Measurements from ENCODE around the gene SCAF1.

Gene SCAF1

GRCh38 chr19:49645592-49645991 lies 3.6 kb downstream of the SCAF1 start:
- DNase-seq (ENCODE audit: low read depth in 2 of 3, low spot score in 2 of 3) = no peak

- DNase-seq (ENCODE audit: low read depth in 2 of 3, low spot score in 2 of 3) = no peak
Measured at GRCh38 chr19:49645995-49646394, 4.0 kb downstream of the SCAF1 start.

- no peak for DNase-seq (ENCODE audit: low read depth in 2 of 3, low spot score in 2 of 3)
Measured at GRCh38 chr19:49646586-49646985, 4.6 kb downstream of the SCAF1 start.

GRCh38 chr19:49651029-49651819 lies 9.2 kb downstream of the SCAF1 start:
- no peak for DNase-seq (ENCODE audit: low read depth in 2 of 3, low spot score in 2 of 3)

- no peak for DNase-seq (ENCODE audit: low read depth in 2 of 3, low spot score in 2 of 3)
Measured at GRCh38 chr19:49651820-49652550, 10.0 kb downstream of the SCAF1 start.

GRCh38 chr19:49652551-49653465 lies 10.8 kb downstream of the SCAF1 start:
- DNase-seq (ENCODE audit: low read depth in 2 of 3, low spot score in 2 of 3) = no peak

GRCh38 chr19:49653466-49653806 lies 11.4 kb downstream of the SCAF1 start:
- DNase-seq (ENCODE audit: low read depth in 2 of 3, low spot score in 2 of 3) = no peak

GRCh38 chr19:49654581-49654980 lies 12.6 kb downstream of the SCAF1 start:
- DNase-seq (ENCODE audit: low read depth in 2 of 3, low spot score in 2 of 3) = no peak

- no peak for DNase-seq (ENCODE audit: low read depth in 2 of 3, low spot score in 2 of 3)
Measured at GRCh38 chr19:49655570-49656455, 13.8 kb downstream of the SCAF1 start.

- no peak for DNase-seq (ENCODE audit: low read depth in 2 of 3, low spot score in 2 of 3)
Measured at GRCh38 chr19:49656456-49657109, 14.6 kb downstream of the SCAF1 start.

- no peak for DNase-seq (ENCODE audit: low read depth in 2 of 3, low spot score in 2 of 3)
Measured at GRCh38 chr19:49657493-49658138, 15.6 kb downstream of the SCAF1 start.

- DNase-seq (ENCODE audit: low read depth in 2 of 3, low spot score in 2 of 3) = no peak
Measured at GRCh38 chr19:49658139-49658517, 16.1 kb downstream of the SCAF1 start.

GRCh38 chr19:49658566-49659442 lies 16.8 kb downstream of the SCAF1 start:
- DNase-seq (ENCODE audit: low read depth in 2 of 3, low spot score in 2 of 3) = no peak

- no peak for DNase-seq (ENCODE audit: low read depth in 2 of 3, low spot score in 2 of 3)
Measured at GRCh38 chr19:49660338-49660961, 18.4 kb downstream of the SCAF1 start.

GRCh38 chr19:49662011-49662410 lies 20.0 kb downstream of the SCAF1 start:
- no peak for DNase-seq (ENCODE audit: low read depth in 2 of 3, low spot score in 2 of 3)

- no peak for DNase-seq (ENCODE audit: low read depth in 2 of 3, low spot score in 2 of 3)
Measured at GRCh38 chr19:49663224-49663623, 21.2 kb downstream of the SCAF1 start.

- DNase-seq (ENCODE audit: low read depth in 2 of 3, low spot score in 2 of 3) = peak; percentile 77 to 97 (median 92)
Measured at GRCh38 chr19:49664171-49665035, 22.4 kb downstream of the SCAF1 start.
